Activated naive CD4-positive, alpha-beta T cell treated with anti-CD3 and anti-CD28 coated beads for 36 hours (primary cell): Measurements from ENCODE around the gene DEPDC5. TPM values are rescaled to one million over a fixed set of nuclear protein-coding genes. Genes with fewer than 3 reads are reported as not detected.

ENCODE experiments used
- CTCF ChIA-PET: fragments of 350-600 bp; sonication (Branson Sonifier 250); formaldehyde crosslinking; loops from one replicate; lab custom pipeline; 2021; ENCODE audit warnings: antibody characterized with exemption; lab: Charles Lee
- DNase-seq: peaks from one replicate; pipeline ENCODE4 v3.0.0-alpha.2; 2020
- H3K27ac Mint-ChIP-seq: one replicate; pipeline ENCODE4 v1.8.0; 2021; ENCODE audit warnings: mild to moderate bottlenecking, mixed read lengths
- H3K27me3 Mint-ChIP-seq: one replicate; pipeline ENCODE4 v1.8.0; 2021; ENCODE audit warnings: low read depth, mixed read lengths
- H3K36me3 Mint-ChIP-seq: one replicate; pipeline ENCODE4 v1.8.0; 2021; ENCODE audit warnings: low read depth, mixed read lengths
- H3K4me1 Mint-ChIP-seq: one replicate; pipeline ENCODE4 v1.8.0; 2021; ENCODE audit warnings: low read depth, mixed read lengths
- H3K4me3 Mint-ChIP-seq: one replicate; pipeline ENCODE4 v1.8.0; 2021; ENCODE audit warnings: mild to moderate bottlenecking, moderate library complexity, mixed read lengths
- H3K9me3 Mint-ChIP-seq: one replicate; pipeline ENCODE4 v1.8.0; 2021; ENCODE audit warnings: mixed read lengths
- intact Hi-C: fragments of 100-400 bp; cut with micrococcal nuclease; formaldehyde crosslinking; loops from one replicate; pipeline ENCODE4 v1.15.1; 2023
- total RNA-seq, 2 experiments: library from RNA; stranded (reverse); gene quantifications; one replicate each; pipeline ENCODE4 v1.2.3, GENCODE V29; 2021

The DEPDC5 gene
- total RNA-seq, 2 experiments from 2014 or later: 23.6 TPM

DNA sequence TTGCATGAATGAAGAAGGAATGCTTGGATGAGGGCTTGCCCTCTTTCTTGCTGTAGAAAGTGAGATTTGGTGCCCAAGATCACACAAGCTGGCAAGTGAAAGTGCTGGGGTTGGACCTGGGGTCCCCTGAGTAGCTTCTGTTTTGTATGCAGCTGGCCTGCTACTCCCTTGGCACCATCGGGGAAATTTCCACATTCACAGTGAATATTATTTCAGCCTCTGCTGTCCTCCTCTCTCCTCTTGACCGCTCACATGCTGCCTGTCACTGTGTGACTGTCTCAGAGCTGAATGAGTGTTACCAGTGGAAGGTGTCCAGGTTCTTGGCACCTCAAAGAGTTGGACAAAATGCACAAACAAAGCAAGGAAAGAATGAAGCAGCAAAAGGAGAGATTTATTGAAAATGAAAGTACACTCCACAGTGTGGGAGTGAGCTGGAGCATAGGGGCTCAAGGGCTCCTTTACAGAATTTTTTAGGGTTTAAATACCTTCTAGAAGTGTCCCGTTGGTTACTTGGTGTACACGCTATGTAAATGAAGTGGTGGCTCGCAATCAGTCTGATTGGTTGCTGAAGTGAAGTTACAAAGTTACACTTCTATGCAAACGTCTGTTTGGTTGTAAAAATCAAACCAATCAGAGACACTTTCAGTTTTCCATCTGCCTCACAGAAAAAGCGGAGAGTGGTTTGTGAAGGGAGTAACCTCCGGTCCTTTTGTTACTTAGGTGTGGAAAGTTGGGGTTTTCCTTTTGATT lies 87.4 kb downstream of the DEPDC5 start:
- no peak for DNase-seq
- intact Hi-C loops: no loop called here
- CTCF ChIA-PET: interaction anchor here (0.6 kb wide), 1 partner anchor 26 kb away, joined by 3 read pairs; no protein-coding TSS in a partner anchor
- H3K9me3 Mint-ChIP-seq: no peaks in the 10 kb centered on the region
- H3K27ac Mint-ChIP-seq: no peak overlapping the region
- H3K36me3 Mint-ChIP-seq: peaks cover 34% of the 10 kb centered on the region
- no peaks in the 10 kb centered on the region for H3K27me3 Mint-ChIP-seq
- H3K4me1 Mint-ChIP-seq: peaks cover 4% of the 10 kb centered on the region
- no peak overlapping the region for H3K4me3 Mint-ChIP-seq

GRCh38 chr22:31843526-31843925 lies 89.7 kb downstream of the DEPDC5 start:
- DNase-seq: no peak
- CTCF ChIA-PET: no interaction called here
- Mint-ChIP-seq H3K36me3 (peaks cover 38% of the 10 kb centered on the region), H3K4me3 (no peak overlapping the region), H3K4me1 (peaks cover 4% of the 10 kb centered on the region), H3K27me3 (no peaks in the 10 kb centered on the region), H3K27ac (no peak overlapping the region), H3K9me3 (no peaks in the 10 kb centered on the region)
- intact Hi-C loops: no loop called here

DNA sequence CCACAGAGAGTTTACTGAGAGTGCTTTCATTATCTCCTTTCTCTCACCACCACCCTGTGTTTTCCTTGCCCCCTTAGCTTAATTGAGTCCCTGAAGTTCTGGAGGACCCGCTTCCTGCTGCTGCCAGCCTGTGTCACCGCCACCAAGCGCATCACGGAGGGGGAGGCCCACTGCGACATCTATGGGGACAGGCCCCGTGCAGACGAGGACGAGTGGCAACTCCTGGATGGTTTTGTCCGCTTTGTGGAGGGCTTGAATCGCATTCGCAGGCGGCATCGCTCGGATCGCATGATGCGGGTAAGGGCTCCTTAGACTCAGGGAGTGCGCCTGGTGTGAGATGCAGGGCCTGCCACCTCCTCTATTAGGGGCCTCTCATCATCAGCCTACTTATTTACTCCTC lies 91.1 kb downstream of the DEPDC5 start:
- Mint-ChIP-seq H3K4me3 (no peak overlapping the region), H3K27ac (no peak overlapping the region), H3K36me3 (peaks cover 43% of the 10 kb centered on the region), H3K4me1 (peaks cover 4% of the 10 kb centered on the region), H3K9me3 (no peaks in the 10 kb centered on the region), H3K27me3 (no peaks in the 10 kb centered on the region)
- DNase-seq: no peak
- CTCF ChIA-PET: interaction anchor here (0.6 kb wide), 1 partner anchor 58 kb away, joined by 3 read pairs; no protein-coding TSS in a partner anchor
- intact Hi-C loops: no loop called here

- intact Hi-C loops: no loop called here
- CTCF ChIA-PET: interaction anchor here (0.6 to 1.9 kb wide), 4 partner anchors 11 to 124 kb away, joined by 3 to 7 read pairs (median 4); no protein-coding TSS in a partner anchor
- H3K27me3 Mint-ChIP-seq: no peaks in the 10 kb centered on the region
- H3K36me3 Mint-ChIP-seq: peaks cover 41% of the 10 kb centered on the region
- peak; percentile 30 for DNase-seq
- H3K9me3 Mint-ChIP-seq: no peaks in the 10 kb centered on the region
- no peaks in the 10 kb centered on the region for H3K4me1 Mint-ChIP-seq
- H3K4me3 Mint-ChIP-seq: no peak overlapping the region
- no peak overlapping the region for H3K27ac Mint-ChIP-seq
These were observed 92.6 kb downstream of the DEPDC5 start for GRCh38 chr22:31846161-31847115.

DNA sequence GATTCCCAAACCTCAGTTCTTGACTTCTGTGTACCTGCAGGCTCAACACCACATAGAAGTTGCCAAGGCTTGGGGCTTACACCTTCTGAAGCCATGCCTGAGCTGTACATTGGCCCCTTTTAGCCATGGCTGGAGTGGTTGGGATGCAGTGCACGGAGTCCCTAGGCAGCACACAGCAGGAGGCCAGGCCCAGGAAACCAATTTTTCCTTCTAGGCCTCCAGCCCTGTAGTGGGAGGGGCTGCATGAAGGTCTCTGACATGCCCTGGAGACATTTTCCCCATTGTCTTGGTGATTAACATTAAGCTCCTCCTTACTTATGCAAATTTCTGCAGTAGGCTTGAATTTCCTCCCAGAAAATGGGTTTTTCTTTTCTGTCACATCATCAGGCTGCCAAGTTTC lies 94.6 kb downstream of the DEPDC5 start:
- peaks cover 29% of the 10 kb centered on the region for H3K36me3 Mint-ChIP-seq
- no peak overlapping the region for H3K4me3 Mint-ChIP-seq
- H3K4me1 Mint-ChIP-seq: no peaks in the 10 kb centered on the region
- H3K27ac Mint-ChIP-seq: no peak overlapping the region
- no peak for DNase-seq
- intact Hi-C loops: no loop called here
- CTCF ChIA-PET: no interaction called here
- no peaks in the 10 kb centered on the region for H3K9me3 Mint-ChIP-seq
- no peaks in the 10 kb centered on the region for H3K27me3 Mint-ChIP-seq

GRCh38 chr22:31850135-31850534 lies 96.3 kb downstream of the DEPDC5 start:
- H3K36me3 Mint-ChIP-seq: peaks cover 26% of the 10 kb centered on the region
- CTCF ChIA-PET: interaction anchor here (0.7 to 0.9 kb wide), 2 partner anchors 120 to 153 kb away, joined by 3 to 4 read pairs; no protein-coding TSS in a partner anchor
- no peak for DNase-seq
- no peaks in the 10 kb centered on the region for H3K9me3 Mint-ChIP-seq
- no peak overlapping the region for H3K4me3 Mint-ChIP-seq
- no peak overlapping the region for H3K27ac Mint-ChIP-seq
- no peaks in the 10 kb centered on the region for H3K4me1 Mint-ChIP-seq
- no peaks in the 10 kb centered on the region for H3K27me3 Mint-ChIP-seq
- intact Hi-C loops: no loop called here

DNA sequence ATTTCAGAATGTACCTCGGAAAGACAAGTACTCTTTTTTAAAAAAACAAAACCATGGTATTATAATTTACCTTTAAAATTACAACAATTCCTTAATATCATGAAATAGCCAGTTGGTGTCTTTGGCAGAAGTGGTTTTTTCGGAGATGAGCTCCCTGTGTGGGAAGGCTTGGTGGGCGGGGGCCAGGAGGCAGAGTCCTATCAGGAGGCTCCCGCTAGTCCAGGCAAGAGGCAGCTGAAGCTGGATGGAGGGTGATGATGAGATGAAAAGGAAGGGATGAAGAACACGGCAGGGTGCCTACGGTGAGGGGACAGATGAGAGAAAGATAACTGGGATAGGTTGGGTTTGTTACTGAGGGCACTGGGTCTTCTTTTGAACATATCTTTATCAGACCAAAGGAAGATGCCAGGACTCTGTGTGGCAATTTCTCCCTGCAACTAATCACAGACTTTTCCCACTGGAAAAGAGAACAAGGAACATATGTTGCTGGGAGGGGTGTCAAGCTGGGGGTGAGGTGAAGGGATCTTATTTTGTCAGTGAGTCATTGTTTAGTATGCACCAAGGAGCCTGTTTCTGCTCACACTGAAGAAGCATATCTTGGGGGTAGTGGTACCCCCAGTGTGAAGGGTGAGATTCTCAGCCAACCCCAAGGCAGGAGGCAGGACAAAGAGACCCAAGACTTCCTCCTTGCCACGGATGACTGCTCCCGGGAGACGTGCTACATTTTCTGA lies 99.0 kb downstream of the DEPDC5 start:
- H3K27ac Mint-ChIP-seq: no peak overlapping the region
- CTCF ChIA-PET: no interaction called here
- intact Hi-C loops: no loop called here
- no peak for DNase-seq
- peaks cover 11% of the 10 kb centered on the region for H3K36me3 Mint-ChIP-seq
- H3K4me3 Mint-ChIP-seq: no peak overlapping the region
- H3K9me3 Mint-ChIP-seq: no peaks in the 10 kb centered on the region
- H3K4me1 Mint-ChIP-seq: no peaks in the 10 kb centered on the region
- no peaks in the 10 kb centered on the region for H3K27me3 Mint-ChIP-seq

DNA sequence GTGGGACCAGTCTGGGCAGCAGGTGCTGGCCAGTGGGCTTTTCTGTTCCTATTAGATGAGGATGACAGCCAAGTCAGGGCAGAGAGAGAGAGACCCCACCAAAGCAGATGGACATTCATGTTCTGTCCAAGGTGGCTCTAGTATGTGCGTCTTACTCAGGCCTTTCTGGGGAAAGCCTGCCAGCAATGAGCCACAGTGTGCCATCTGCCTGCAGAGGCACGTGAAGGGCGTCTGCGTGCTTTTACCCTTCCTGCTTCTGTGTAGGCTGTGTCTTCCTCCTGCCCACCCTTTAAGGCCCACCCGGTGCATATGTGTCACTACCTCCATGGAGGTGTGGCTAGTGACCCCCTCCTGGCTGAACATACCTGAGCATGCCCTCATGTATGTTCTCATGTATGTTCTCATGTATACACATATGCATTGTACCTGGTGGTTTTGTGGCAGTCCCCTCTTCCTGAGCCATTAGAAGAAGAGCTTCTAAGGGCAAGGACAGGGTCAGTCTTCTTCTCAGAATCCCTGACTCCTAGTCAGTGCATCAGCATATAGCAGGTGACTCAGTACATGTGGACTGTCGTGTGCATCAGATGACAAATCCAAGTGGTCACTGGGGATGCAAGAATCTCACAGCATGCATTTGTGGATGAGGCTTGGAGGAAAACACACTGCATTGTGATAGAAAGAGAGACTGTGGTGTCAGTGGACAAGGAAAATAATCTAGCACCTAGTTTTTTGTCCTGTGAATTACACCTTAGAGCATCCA lies 100.1 kb downstream of the DEPDC5 start:
- CTCF ChIA-PET: interaction anchor here (0.6 kb wide), 2 partner anchors 108 to 147 kb away, joined by 3 read pairs; no protein-coding TSS in a partner anchor
- H3K36me3 Mint-ChIP-seq: peaks cover 7% of the 10 kb centered on the region
- no peak overlapping the region for H3K4me3 Mint-ChIP-seq
- intact Hi-C loops: no loop called here
- H3K27ac Mint-ChIP-seq: no peak overlapping the region
- no peaks in the 10 kb centered on the region for H3K4me1 Mint-ChIP-seq
- no peaks in the 10 kb centered on the region for H3K9me3 Mint-ChIP-seq
- H3K27me3 Mint-ChIP-seq: no peaks in the 10 kb centered on the region
- no peak for DNase-seq

- H3K9me3 Mint-ChIP-seq: no peaks in the 10 kb centered on the region
- H3K36me3 Mint-ChIP-seq: peaks cover 5% of the 10 kb centered on the region
- no peaks in the 10 kb centered on the region for H3K27me3 Mint-ChIP-seq
- peaks cover 7% of the 10 kb centered on the region for H3K4me1 Mint-ChIP-seq
- H3K4me3 Mint-ChIP-seq: no peak overlapping the region
- intact Hi-C loops: no loop called here
- H3K27ac Mint-ChIP-seq: no peak overlapping the region
- no peak for DNase-seq
- CTCF ChIA-PET: interaction anchor here (1.1 kb wide), 2 partner anchors 11 to 113 kb away, joined by 3 to 4 read pairs; no protein-coding TSS in a partner anchor
These were observed 103.4 kb downstream of the DEPDC5 start for GRCh38 chr22:31857247-31857646.

- DNase-seq: peak; percentile 34
- no peaks in the 10 kb centered on the region for H3K9me3 Mint-ChIP-seq
- H3K27me3 Mint-ChIP-seq: no peaks in the 10 kb centered on the region
- H3K4me1 Mint-ChIP-seq: peaks cover 7% of the 10 kb centered on the region
- peaks cover 2% of the 10 kb centered on the region for H3K36me3 Mint-ChIP-seq
- CTCF ChIA-PET: interaction anchor here (0.6 to 0.7 kb wide), 3 partner anchors 41 to 362 kb away, joined by 3 to 5 read pairs (median 4); no protein-coding TSS in a partner anchor
- no peak overlapping the region for H3K27ac Mint-ChIP-seq
- no peak overlapping the region for H3K4me3 Mint-ChIP-seq
- intact Hi-C loops: no loop called here
These were observed 107.5 kb downstream of the DEPDC5 start for GRCh38 chr22:31861226-31861840.

- CTCF ChIA-PET: interaction anchor here (0.9 kb wide), 1 partner anchor 104 kb away, joined by 3 read pairs; no protein-coding TSS in a partner anchor
- no peak for DNase-seq
- no peaks in the 10 kb centered on the region for H3K9me3 Mint-ChIP-seq
- peaks cover 9% of the 10 kb centered on the region for H3K36me3 Mint-ChIP-seq
- no peaks in the 10 kb centered on the region for H3K27me3 Mint-ChIP-seq
- H3K4me3 Mint-ChIP-seq: no peak overlapping the region
- intact Hi-C loops: no loop called here
- H3K4me1 Mint-ChIP-seq: no peaks in the 10 kb centered on the region
- no peak overlapping the region for H3K27ac Mint-ChIP-seq
These were observed 113.1 kb downstream of the DEPDC5 start for GRCh38 chr22:31866918-31867317.
